HG03558 (cell line): ENCODE measurements around the gene ARHGAP26.

Experiments used
- ATAC-seq: cut with Tn5 transposase; IDR thresholded peaks from one replicate; pipeline ENCODE4 v1.9.1; 2021; ENCODE audit warnings: moderate number of reproducible peaks; ENCODE audit not compliant: unreplicated experiment; ENCODE audit errors: extremely low read depth

ARHGAP26 gene

GRCh38 chr5:142866563-142867275, 96.5 kb downstream of the ARHGAP26 start:
- ATAC-seq = peak; percentile 73

DNA sequence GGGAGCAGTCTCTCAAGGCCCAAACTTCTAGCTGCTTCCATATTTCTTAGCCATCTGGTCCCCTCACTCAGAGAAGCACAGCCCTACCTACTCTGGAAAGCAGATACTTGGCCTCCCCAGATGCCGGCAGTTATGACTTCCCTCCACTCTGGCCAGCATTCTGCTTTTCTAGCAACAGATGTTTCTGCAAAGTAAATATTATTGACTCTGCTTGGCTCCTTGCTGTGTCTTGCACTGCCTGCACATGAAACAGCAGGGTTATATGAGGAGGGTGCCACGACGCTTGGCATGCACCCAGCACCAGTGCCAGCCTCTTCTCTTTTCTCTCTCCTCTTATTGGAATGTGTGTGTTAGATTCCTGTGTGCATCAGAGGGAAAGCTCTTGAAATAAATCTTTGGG, 99.7 kb downstream of the ARHGAP26 start:
- ATAC-seq = no peak

GRCh38 chr5:142870532-142871362, 100.6 kb downstream of the ARHGAP26 start:
- no peak for ATAC-seq

DNA sequence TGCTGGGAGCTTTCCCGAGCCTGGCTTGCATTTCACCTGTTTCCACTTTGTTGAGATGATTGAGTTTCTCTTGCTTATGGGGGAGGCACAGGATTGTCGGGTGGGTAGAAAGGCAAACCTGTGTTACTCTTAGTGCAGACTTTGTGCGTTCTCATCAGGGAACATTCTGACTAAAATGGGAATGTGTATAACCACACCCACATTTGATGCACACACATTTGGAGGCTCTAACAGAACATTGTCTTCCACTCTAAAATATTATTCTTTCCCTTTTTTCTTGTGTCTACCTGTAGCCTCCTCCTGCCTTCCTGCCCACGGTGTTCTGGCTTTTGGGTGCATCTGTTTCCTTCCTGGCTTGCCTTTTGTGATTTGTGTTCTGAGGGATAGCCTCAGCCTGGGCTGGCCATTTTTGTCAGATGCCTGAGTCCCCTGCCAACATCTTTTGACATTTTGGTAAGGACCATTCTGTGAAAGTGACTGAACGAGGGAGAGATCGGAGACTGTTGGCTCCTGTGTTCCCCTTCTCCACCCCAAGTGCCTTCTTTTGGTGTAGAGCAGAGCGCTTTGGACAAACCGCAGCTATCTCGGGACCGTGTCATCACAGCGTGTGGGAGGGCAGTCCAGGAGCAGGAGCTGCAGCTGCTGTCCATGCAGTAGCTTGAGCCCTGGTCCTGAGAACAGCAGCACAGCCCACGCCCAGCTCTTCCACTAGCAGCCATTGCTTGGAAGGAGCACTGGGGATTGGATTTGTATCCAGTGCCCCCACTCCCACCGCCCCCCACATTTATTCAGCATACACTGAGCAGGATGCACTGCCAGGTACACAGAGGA, 101.4 kb downstream of the ARHGAP26 start:
- no peak for ATAC-seq

DNA sequence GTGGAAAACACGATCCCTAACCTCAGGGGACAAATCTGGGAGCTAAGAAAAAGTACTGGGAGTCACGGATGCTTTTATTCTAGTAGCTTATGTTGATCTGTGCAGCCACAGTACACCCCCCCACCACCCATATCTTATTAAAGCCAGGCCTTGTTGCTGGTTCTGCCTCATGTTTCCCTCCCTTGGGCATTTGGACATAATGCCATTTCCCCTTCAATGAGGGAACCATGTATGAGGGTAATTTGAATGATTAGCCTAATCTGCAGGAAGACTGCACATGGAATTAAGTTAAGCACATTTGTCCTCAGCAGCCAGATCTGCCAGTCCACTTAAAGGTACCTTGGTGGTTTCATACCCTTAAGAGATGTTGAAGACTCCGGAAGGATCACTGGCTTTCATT, 102.0 kb downstream of the ARHGAP26 start:
- ATAC-seq = no peak

DNA sequence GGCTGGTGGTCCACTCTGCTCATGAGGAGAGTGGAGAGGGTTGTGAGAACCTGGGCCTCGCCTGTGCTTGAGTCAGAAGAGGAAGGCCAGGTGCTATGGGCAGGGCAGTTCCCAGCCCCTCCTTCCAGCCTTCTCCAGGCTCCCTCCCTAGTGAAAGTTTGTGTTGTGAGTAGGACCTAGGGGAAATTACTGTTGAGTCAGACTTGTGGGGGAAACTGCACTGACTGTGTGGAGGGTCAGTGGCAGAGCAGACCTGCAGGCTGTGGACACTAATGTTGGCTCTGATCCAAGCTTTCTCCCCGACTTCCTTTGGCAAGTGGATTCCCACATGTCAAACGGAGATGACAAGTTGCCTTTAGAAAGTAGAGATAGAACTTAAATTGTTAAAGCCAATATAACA, 102.6 kb downstream of the ARHGAP26 start:
- no peak for ATAC-seq

DNA sequence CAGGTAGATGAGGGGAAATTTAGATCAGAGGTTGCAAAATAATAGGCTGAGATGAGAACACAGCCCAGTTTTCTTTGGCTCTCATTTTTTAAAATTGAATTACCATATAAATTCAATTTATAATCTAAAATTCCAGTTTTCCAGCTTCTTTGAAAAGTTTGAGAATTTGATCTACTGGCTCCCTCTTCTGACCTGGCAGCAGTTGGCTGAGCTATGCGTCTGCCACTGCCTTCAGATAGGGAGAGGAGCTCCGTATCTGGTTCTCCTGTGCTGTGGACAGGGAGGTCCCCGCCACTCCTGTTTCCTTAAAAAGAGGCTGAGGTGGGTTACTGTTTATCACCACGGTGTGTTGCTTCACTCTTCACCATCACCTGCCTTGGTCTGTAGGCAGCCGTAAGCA, 103.7 kb downstream of the ARHGAP26 start:
- ATAC-seq = no peak

- no peak for ATAC-seq
These were observed 104.4 kb downstream of the ARHGAP26 start for GRCh38 chr5:142874540-142874939.

DNA sequence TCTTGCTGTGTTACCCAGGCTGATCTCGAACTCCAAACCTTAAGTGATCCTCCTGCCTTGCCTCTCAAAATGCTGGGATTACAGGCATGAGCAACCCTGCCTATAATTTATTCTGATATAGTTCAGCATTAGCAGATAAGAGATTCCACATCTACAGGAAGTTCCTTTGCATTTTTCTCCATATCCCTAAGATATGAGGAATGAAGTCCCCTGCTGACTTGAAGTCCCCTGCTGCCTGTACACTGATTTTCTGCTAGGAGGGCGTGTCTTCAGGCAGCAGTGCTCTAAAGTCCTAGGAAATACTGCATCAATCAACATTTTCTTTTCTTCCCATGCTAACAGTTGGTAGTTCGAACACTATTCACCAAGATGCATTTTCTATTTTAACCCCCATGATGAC, 105.8 kb downstream of the ARHGAP26 start:
- ATAC-seq = no peak

- ATAC-seq = no peak
These were observed 106.6 kb downstream of the ARHGAP26 start for GRCh38 chr5:142876817-142877216.

DNA sequence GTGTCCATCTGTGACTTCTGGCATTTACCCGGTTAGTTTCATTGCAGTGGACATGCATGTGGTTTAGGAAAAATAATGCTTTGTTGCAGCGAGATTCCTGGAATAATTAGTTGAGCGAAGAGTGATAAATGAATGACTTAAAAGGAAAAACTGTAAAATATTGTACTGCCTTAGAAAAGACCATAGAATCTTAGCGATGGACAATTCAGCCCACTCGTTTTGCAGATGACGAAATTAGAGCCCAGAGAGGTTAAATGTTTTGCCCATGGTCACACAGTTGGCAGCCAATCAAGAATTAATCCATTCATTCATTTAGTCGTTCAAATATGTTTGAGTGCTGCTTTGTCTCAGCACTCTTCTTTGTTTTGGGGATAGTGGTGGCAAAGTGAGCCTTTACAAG, 107.9 kb downstream of the ARHGAP26 start:
- no peak for ATAC-seq

GRCh38 chr5:142878638-142879037, 108.5 kb downstream of the ARHGAP26 start:
- no peak for ATAC-seq

DNA sequence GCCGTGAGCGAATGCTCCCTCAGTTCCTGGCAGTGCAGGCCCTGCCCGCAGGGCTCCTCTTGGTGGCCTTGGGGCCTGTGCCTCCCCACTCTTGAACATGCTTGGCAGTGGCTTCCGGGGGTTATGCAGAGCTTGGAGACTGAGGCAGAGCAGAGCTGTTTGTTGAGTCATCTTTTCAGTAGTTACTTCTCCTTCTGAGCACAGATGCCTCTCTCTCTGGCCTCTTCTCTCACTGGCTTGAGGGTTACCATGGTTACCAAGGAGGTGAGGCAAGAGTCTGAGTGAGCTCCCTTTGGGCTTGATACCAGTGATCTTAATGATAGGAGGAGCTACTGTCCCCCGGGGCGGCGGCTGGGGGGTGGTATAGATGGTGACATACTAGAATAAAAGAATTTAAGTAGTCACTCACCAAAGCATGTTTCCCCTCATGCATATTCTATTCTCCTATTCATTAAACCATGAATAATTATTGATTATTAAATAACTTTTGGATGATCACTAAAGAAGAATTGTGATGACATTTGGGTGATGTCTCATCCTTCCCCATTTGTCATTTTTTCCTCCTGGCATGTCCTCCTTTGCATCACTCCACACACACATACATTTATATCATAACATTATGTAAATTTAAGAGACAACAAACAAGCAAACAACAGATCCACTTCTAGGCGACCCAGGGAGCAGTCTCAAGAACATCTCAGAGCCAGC, 111.1 kb downstream of the ARHGAP26 start:
- no peak for ATAC-seq

DNA sequence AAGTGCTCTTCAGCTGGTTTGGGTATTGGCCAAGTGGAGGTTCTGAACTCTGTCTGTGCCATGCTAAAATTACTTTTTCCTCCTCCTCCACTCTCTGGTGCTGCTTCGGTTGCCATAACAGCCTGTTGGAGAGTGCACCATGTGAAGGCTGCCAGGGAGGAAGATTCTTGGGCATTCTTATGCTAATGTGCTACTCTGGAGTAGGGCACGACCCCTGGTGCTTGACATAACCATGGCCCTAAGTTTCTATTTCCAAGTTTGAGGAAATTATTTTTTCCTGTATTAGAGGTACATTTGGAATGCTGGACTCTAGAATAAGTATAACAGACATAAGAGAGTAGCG, 111.6 kb downstream of the ARHGAP26 start:
- no peak for ATAC-seq

- ATAC-seq = no peak
These were observed 112.8 kb downstream of the ARHGAP26 start for GRCh38 chr5:142883025-142883424.

GRCh38 chr5:142883438-142883837, 113.3 kb downstream of the ARHGAP26 start:
- no peak for ATAC-seq

DNA sequence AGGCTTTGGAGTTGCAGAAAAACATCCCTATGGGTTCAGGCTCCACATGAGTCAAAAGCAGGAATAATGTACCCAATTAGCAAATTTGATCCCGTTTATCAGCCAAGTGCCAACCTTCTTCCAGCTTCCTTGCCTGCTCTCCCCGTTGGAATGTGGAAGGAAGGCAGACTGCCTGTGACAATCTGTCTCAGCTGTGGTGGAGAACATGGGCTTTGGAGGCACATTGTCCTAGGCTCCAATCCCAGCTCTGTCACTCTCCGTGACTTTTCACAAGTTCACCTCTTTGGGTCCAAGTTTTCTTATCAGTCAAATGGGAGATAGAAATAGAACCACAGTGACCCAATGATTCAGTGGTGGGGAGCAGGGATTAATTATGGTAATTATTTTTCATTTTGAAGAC, 113.9 kb downstream of the ARHGAP26 start:
- ATAC-seq = no peak

- no peak for ATAC-seq
These were observed 116.0 kb downstream of the ARHGAP26 start for GRCh38 chr5:142886211-142886610.

GRCh38 chr5:142886956-142887355, 116.8 kb downstream of the ARHGAP26 start:
- ATAC-seq = no peak

DNA sequence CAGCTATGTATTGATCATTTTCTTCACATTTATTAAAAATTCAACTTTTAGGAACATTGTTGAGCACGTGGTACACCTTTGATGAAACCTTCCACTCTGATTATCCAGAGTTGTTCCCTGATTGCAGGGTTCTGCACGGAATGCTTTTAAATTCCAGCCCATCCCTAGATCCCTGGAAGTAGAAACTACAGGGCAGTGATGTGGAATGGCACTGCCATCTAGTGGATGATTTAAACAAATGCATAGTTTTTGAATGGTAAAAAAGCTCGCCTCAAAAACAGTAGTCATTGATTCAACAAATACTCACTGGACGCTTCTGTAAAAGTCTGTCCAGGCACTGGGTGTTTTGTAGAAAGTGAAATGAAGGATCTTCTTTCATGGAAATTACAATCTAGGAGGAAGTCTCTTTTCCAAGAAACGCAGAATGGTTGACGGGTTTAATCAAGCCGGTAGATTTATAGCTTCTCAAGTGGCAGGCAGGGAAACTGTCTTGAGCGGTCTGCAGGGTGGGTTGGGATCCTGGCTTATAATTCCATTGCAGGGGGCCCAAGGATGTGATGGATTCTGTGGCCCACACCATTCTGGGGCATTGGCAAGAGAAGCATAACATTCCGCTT, 118.4 kb downstream of the ARHGAP26 start:
- no peak for ATAC-seq
